OCI-LY7 (cell line): ENCODE data around the gene C22orf31. TPM values are rescaled to one million over a fixed set of nuclear protein-coding genes. Genes with fewer than 3 reads are reported as not detected.

Experiments
- BruUV-seq: library from RNA; stranded (reverse); fragments of 400-500 nt; replicated peaks from 2 replicates; lab custom pipeline; 2021; lab: Mats Ljungman, UMichigan
- CTCF ChIA-PET: fragments of 300-600 bp; sonication (Branson Sonifier 250); formaldehyde crosslinking; loops from one replicate; lab custom pipeline; 2022; ENCODE audit warnings: antibody characterized with exemption; ENCODE audit not compliant: unreplicated experiment; lab: Charles Lee
- POLR2A ChIA-PET: fragments of 300-600 bp; sonication (Branson Sonifier 250); formaldehyde crosslinking; loops from one replicate; lab custom pipeline; 2022; ENCODE audit warnings: antibody characterized with exemption; lab: Charles Lee
- DNase-seq: peaks from one replicate; pipeline ENCODE4 v3.0.0-alpha.2; 2015; ENCODE audit warnings: low spot score
- H2AFZ ChIP-seq: fragments of 200-600 bp; sonication (generic), shearing (Covaris generic); 2 replicates; pipeline ENCODE4 v1.6.1; 2014; ENCODE audit warnings: mild to moderate bottlenecking, antibody characterized with exemption, low read length, moderate library complexity
- H3K27ac ChIP-seq: fragments of 200-600 bp; sonication (generic); 2 replicates; pipeline ENCODE4 v1.5.1; 2014; ENCODE audit warnings: mixed run types, low read depth, mild to moderate bottlenecking, moderate library complexity, low read length, inconsistent platforms; ENCODE audit not compliant: poor library complexity, severe bottlenecking
- H3K36me3 ChIP-seq: fragments of 200-600 bp; sonication (generic); 2 replicates; pipeline ENCODE4 v1.6.1; 2014; ENCODE audit warnings: mild to moderate bottlenecking, antibody characterized with exemption, low read length, moderate library complexity, mixed read lengths; ENCODE audit not compliant: insufficient read depth
- H3K4me1 ChIP-seq: fragments of 200-600 bp; sonication (generic); 2 replicates; pipeline ENCODE4 v1.5.1; 2014; ENCODE audit warnings: mild to moderate bottlenecking, low read length; ENCODE audit not compliant: insufficient read depth, poor library complexity, severe bottlenecking
- H3K4me2 ChIP-seq: fragments of 200-600 bp; sonication (generic); 2 replicates; pipeline ENCODE4 v1.6.1; 2014; ENCODE audit warnings: mild to moderate bottlenecking, low read length
- H3K4me3 ChIP-seq: fragments of 200-600 bp; sonication (generic); 2 replicates; pipeline ENCODE4 v1.5.1; 2014; ENCODE audit warnings: mild to moderate bottlenecking, low read depth, low read length; ENCODE audit not compliant: poor library complexity, severe bottlenecking
- H3K79me2 ChIP-seq: fragments of 200-600 bp; sonication (generic); 2 replicates; pipeline ENCODE4 v1.6.1; 2016; ENCODE audit warnings: low read depth, mild to moderate bottlenecking, low read length, moderate library complexity, mixed read lengths; ENCODE audit not compliant: insufficient read depth
- H3K9me2 ChIP-seq: fragments of 200-600 bp; sonication (generic); 2 replicates; pipeline ENCODE4 v1.6.1; 2016; ENCODE audit warnings: mild to moderate bottlenecking, low read length, mixed read lengths; ENCODE audit not compliant: insufficient read depth
- H3K9me3 ChIP-seq: fragments of 200-600 bp; sonication (generic); 2 replicates; pipeline ENCODE4 v1.6.1; 2014; ENCODE audit warnings: mild to moderate bottlenecking, mixed run types, low read length, mixed read lengths
- H4K20me1 ChIP-seq: fragments of 200-600 bp; sonication (generic); 2 replicates; pipeline ENCODE4 v1.6.1; 2014; ENCODE audit warnings: mild to moderate bottlenecking, antibody characterized with exemption, low read length, moderate library complexity, mixed read lengths; ENCODE audit not compliant: insufficient read depth
- EZH2phosphoT487 ChIP-seq: fragments of 200-600 bp; sonication (generic); IDR thresholded peaks from 2 replicates; pipeline ENCODE4 v1.6.1; 2018; ENCODE audit warnings: low read depth, borderline replicate concordance, mild to moderate bottlenecking, mixed run types, antibody characterized with exemption, low read length, moderate library complexity, mixed read lengths
- intact Hi-C: fragments of 100-400 bp; cut with micrococcal nuclease; formaldehyde crosslinking; loops from one replicate; pipeline ENCODE4 v1.10.0; 2022; ENCODE audit not compliant: unreplicated experiment
- total RNA-seq, 2 experiments: library from RNA; depleted of rRNA in 1 of 2; stranded (reverse); fragments of >200 nt in 1 of 2; shearing (Covaris generic) in 1 of 2; gene quantifications; 2 replicates each; pipeline ENCODE4 v1.2.3, GENCODE V29; 2014 to 2022
- TF ChIP-seq, protein P1 (sequence below): fragments of 200-600 bp; sonication (generic); conservative IDR thresholded peaks from 2 replicates; pipeline ENCODE4 v1.5.1; 2014; ENCODE audit warnings: mild to moderate bottlenecking, antibody characterized with exemption, low read length, moderate library complexity, mixed read lengths

Gene C22orf31
- total RNA-seq, 2 experiments from 2014 or later: not detected

GRCh38 chr22:29023172-29023796 lies 38.3 kb downstream of the C22orf31 start:
- Histone ChIP-seq H4K20me1 (no peaks in the 10 kb centered on the region), H3K79me2 (no peaks in the 10 kb centered on the region), H3K4me1 (no peaks in the 10 kb centered on the region), H3K9me3 (no peaks in the 10 kb centered on the region), H2AFZ (no peak overlapping the region), H3K4me3 (no peak overlapping the region), H3K9me2 (no peaks in the 10 kb centered on the region), H3K36me3 (no peaks in the 10 kb centered on the region), H3K27ac (no peak overlapping the region), H3K4me2 (no peak overlapping the region)
- intact Hi-C loops: no loop called here
- no TSS peak for BruUV-seq
- ChIA-PET POLR2A (interaction anchor here (0.6 to 1.1 kb wide), 2 partner anchors 10 to 14 kb away, joined by 3 read pairs; no protein-coding TSS in a partner anchor), CTCF (no interaction called here)
- DNase-seq: no peak
- no peak for TF ChIP-seq EZH2phosphoT487

DNA sequence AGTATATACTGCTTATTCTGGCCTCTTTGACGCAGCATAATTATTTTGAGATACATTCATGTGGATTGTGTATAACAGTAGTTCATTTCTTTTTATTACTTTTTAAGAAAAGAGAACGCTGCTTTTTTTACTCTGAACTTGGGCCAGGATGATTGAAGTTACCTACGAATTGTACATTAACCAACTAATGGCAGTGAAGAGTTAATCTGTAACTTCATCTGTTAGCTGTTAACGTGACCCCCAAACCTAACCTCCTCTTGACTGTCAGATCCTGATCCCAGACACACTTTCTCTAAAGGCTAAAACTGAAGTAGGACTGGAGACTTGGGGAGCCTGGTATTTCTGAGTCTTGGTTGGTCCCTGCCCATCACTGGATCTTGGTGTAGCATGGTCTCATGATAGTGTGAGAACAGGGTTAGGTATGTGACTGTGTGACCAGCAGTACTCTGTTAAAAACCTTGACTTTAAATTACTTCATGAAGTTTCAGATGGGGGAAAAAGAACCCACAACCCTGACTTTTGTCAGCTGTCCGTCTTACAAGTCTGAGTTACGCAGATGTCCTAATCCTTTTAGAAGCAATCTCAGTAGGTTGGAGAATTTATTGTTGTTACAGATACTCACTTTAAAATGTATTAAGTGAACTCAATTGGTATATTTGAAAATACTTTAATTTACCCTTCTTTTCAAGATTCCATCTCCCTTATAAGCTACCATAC lies 39.4 kb downstream of the C22orf31 start:
- H3K27ac ChIP-seq: no peak overlapping the region
- H3K4me1 ChIP-seq: no peaks in the 10 kb centered on the region
- ChIA-PET CTCF (no interaction called here), POLR2A (no interaction called here)
- intact Hi-C loops: no loop called here
- H3K79me2 ChIP-seq: no peaks in the 10 kb centered on the region
- TF ChIP-seq, protein P1, sequence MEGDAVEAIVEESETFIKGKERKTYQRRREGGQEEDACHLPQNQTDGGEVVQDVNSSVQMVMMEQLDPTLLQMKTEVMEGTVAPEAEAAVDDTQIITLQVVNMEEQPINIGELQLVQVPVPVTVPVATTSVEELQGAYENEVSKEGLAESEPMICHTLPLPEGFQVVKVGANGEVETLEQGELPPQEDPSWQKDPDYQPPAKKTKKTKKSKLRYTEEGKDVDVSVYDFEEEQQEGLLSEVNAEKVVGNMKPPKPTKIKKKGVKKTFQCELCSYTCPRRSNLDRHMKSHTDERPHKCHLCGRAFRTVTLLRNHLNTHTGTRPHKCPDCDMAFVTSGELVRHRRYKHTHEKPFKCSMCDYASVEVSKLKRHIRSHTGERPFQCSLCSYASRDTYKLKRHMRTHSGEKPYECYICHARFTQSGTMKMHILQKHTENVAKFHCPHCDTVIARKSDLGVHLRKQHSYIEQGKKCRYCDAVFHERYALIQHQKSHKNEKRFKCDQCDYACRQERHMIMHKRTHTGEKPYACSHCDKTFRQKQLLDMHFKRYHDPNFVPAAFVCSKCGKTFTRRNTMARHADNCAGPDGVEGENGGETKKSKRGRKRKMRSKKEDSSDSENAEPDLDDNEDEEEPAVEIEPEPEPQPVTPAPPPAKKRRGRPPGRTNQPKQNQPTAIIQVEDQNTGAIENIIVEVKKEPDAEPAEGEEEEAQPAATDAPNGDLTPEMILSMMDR: no peak
- TF ChIP-seq EZH2phosphoT487: no peak
- H3K36me3 ChIP-seq: no peaks in the 10 kb centered on the region
- H4K20me1 ChIP-seq: no peaks in the 10 kb centered on the region
- no TSS peak for BruUV-seq
- H3K9me2 ChIP-seq: no peaks in the 10 kb centered on the region
- no peak overlapping the region for H3K4me3 ChIP-seq
- no peaks in the 10 kb centered on the region for H3K9me3 ChIP-seq
- no peak overlapping the region for H3K4me2 ChIP-seq
- DNase-seq: no peak
- H2AFZ ChIP-seq: no peak overlapping the region

DNA sequence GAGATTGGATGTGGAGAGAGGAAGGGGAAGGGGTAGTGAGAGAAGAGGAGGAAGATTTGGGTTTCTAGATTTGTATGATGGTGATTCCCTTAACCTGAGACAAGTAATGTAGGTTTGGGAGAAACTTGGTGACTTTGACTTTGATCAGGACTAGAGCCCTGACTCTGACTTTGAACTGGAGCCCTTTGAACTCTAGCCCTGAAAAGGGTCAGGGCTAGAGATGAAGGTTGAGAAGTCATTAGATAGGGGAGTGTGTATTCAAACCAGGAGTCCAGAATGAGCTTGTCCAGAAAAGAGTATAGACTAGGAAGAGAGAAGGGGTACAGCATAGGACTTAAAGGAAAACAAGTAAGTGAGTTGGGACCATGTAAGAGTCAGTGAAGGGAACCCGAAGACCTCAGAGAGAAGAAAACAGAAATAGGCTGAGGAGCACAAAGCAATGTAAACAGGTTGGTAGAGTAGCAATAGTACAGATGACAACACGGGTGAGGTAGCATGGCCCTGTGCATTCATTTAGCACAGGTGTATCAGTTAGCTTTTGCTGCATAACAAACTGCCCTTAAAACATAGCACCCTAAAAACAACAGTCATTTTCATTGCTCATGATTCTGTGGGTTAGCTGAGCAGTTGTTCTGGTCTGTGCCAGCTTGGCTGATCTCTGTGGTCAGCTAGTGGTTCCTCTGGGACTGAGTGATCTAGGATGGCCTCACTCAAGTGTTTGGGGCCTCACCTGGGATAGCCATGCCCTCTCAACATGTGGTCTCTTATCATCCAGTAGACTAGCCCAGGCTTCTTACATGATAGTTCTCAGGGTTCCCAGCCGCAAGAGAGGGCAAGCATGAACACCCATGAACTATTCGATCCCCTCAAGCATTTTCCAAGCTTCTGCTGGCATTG lies 43.1 kb downstream of the C22orf31 start:
- no peaks in the 10 kb centered on the region for H4K20me1 ChIP-seq
- H3K4me2 ChIP-seq: no peak overlapping the region
- H3K27ac ChIP-seq: no peak overlapping the region
- no peaks in the 10 kb centered on the region for H3K36me3 ChIP-seq
- CTCF ChIA-PET: no interaction called here
- intact Hi-C loops: no loop called here
- no peaks in the 10 kb centered on the region for H3K9me3 ChIP-seq
- POLR2A ChIA-PET: interaction anchor here (0.6 kb wide), 1 partner anchor 26 kb away, joined by 3 read pairs; no protein-coding TSS in a partner anchor
- H3K9me2 ChIP-seq: no peaks in the 10 kb centered on the region
- H3K79me2 ChIP-seq: no peaks in the 10 kb centered on the region
- no TSS peak for BruUV-seq
- TF ChIP-seq, protein P1: no peak
- no peak for TF ChIP-seq EZH2phosphoT487
- no peak overlapping the region for H3K4me3 ChIP-seq
- H2AFZ ChIP-seq: no peak overlapping the region
- no peak for DNase-seq
- H3K4me1 ChIP-seq: peaks cover 6% of the 10 kb centered on the region
